Keratinocyte (primary cell): ENCODE data around the gene DOCK1. TPM values are rescaled to one million over a fixed set of nuclear protein-coding genes. Genes with fewer than 3 reads are reported as not detected.
A peak's percentile ranks its signal among the peaks of the same experiment; 100 is the strongest.

Experiments
- DNase-seq: peaks from one replicate; pipeline ENCODE4 v3.0.0-alpha.2; 2011; ENCODE audit warnings: low read depth, missing footprints, low spot score
- FAIRE-seq: peaks from 2 replicates; lab custom pipeline; 2011; peaks lifted over from hg19 to GRCh38; lab: Jason Lieb, UNC
- H2AFZ ChIP-seq: 2 replicates; pipeline ENCODE4 v1.6.0; 2012; ENCODE audit warnings: low read length, control low read depth, inconsistent platforms; ENCODE audit not compliant: control insufficient read depth
- H3K27ac ChIP-seq: 2 replicates; pipeline ENCODE4 v1.5.1; 2011; ENCODE audit warnings: low read length; ENCODE audit not compliant: control insufficient read depth, insufficient read depth
- H3K27me3 ChIP-seq: 3 replicates; pipeline ENCODE4 v1.6.0; 2011; ENCODE audit warnings: low read length; ENCODE audit not compliant: control insufficient read depth, insufficient read depth; ENCODE audit errors: extremely low read depth
- H3K36me3 ChIP-seq, 2 experiments: 2 replicates in 1 of 2; 3 replicates in 1 of 2; pipeline ENCODE4 v1.5.1; 2011; ENCODE audit warnings: low read length in 2 of 2, mild to moderate bottlenecking in 1 of 2; ENCODE audit not compliant: control insufficient read depth in 2 of 2, insufficient read depth in 2 of 2; ENCODE audit errors: extremely low read depth in 1 of 2
- H3K4me1 ChIP-seq: 3 replicates; pipeline ENCODE4 v1.5.1; 2011; ENCODE audit warnings: low read length; ENCODE audit not compliant: control insufficient read depth, insufficient read depth; ENCODE audit errors: extremely low read depth
- H3K4me2 ChIP-seq: 3 replicates; pipeline ENCODE4 v1.6.0; 2011; ENCODE audit warnings: low read depth, low read length; ENCODE audit not compliant: control insufficient read depth, insufficient read depth; ENCODE audit errors: extremely low read depth
- H3K4me3 ChIP-seq, 3 experiments: fragments of 200-600 bp in 1 of 3; sonication (generic) in 1 of 3; 2 replicates in 2 of 3; 3 replicates in 1 of 3; pipeline ENCODE4 v1.5.1; 2011 to 2016; ENCODE audit warnings: low read length in 3 of 3, mild to moderate bottlenecking in 3 of 3, control low read depth in 2 of 3, inconsistent platforms in 1 of 3, low read depth in 1 of 3, mixed read lengths in 1 of 3, mixed run types in 1 of 3, moderate library complexity in 1 of 3; ENCODE audit not compliant: control insufficient read depth in 2 of 3, insufficient read depth in 2 of 3; ENCODE audit errors: extremely low read depth in 1 of 3
- H3K79me2 ChIP-seq: 2 replicates; pipeline ENCODE4 v1.6.0; 2012; ENCODE audit warnings: low read length; ENCODE audit not compliant: control insufficient read depth, insufficient read depth
- H3K9ac ChIP-seq: 3 replicates; pipeline ENCODE4 v1.6.0; 2011; ENCODE audit warnings: low read length; ENCODE audit not compliant: control insufficient read depth, insufficient read depth; ENCODE audit errors: extremely low read depth
- H3K9me1 ChIP-seq: 3 replicates; pipeline ENCODE4 v1.6.0; 2011; ENCODE audit warnings: low read length; ENCODE audit not compliant: control insufficient read depth, insufficient read depth; ENCODE audit errors: extremely low read depth
- H3K9me3 ChIP-seq: 2 replicates; pipeline ENCODE4 v1.5.1; 2012; ENCODE audit warnings: low read depth, low read length; ENCODE audit not compliant: control insufficient read depth
- H4K20me1 ChIP-seq: 3 replicates; pipeline ENCODE4 v1.6.0; 2011; ENCODE audit warnings: low read length; ENCODE audit not compliant: control insufficient read depth, insufficient read depth; ENCODE audit errors: extremely low read depth
- EZH2 ChIP-seq: IDR thresholded peaks from one replicate; pipeline ENCODE4 v1.6.1; 2012; ENCODE audit warnings: inconsistent platforms, mild to moderate bottlenecking, low read length, moderate library complexity
- dilution Hi-C: fragments of 300-500 bp; cut with MboI; formaldehyde crosslinking; loops from one replicate; pipeline ENCODE4 v1.7.0; 2020; ENCODE audit warnings: low sequenced_read_pairs; ENCODE audit not compliant: extremely low pct_ligation_motif_present
- polyA plus RNA-seq, 5 experiments: library from polyadenylated mRNA; depleted of rRNA in 3 of 5; stranded (reverse) in 3 of 5; stranded (forward) in 1 of 5; unstranded in 1 of 5; fragments of >200 nt; gene quantifications; 1 replicate in 1 of 5; 2 replicates in 3 of 5; 3 replicates in 1 of 5; pipeline versions ENCODE4 v1.2.1 to v1.2.3, GENCODE V29; 2011 to 2012; ENCODE audit warnings: missing spikeins in 2 of 5, low read depth in 1 of 5, low replicate concordance in 1 of 5
- TF ChIP-seq, protein P1 (sequence below), 3 experiments: IDR thresholded peaks in 1 of 3; conservative IDR thresholded peaks in 1 of 3; optimal IDR thresholded peaks in 1 of 3; 2 replicates in 2 of 3; 3 replicates in 1 of 3; pipeline versions ENCODE3 to v1.5.1; 2011; ENCODE audit warnings: low read length in 3 of 3, mild to moderate bottlenecking in 3 of 3, moderate library complexity in 2 of 3, control low read depth in 1 of 3, inconsistent platforms in 1 of 3; ENCODE audit not compliant: insufficient read depth in 2 of 3; ENCODE audit errors: extremely low read depth in 1 of 3

Gene DOCK1
- polyA plus RNA-seq, 1 donor (not counting 4 experiments of a cell fraction or from before 2014, with no cell fraction given), result 15.7 TPM

- Histone ChIP-seq H2AFZ (no peak overlapping the region), H3K36me3 (peaks cover 0 to 7% of the 10 kb centered on the region in 2 experiments), H3K4me1 (peaks cover 34% of the 10 kb centered on the region), H3K79me2 (peaks cover 88% of the 10 kb centered on the region), H3K27me3 (no peaks in the 10 kb centered on the region), H3K4me3 (peak overlapping the region in 2 of 3 experiments; percentile 1 to 10), H3K9me3 (no peaks in the 10 kb centered on the region), H4K20me1 (peaks cover 9% of the 10 kb centered on the region), H3K9me1 (no peaks in the 10 kb centered on the region), H3K27ac (peak overlapping the region; percentile 45), H3K9ac (peak overlapping the region; percentile 55), H3K4me2 (peak overlapping the region; percentile 64)
- DNase-seq (no peak), FAIRE-seq (peak; percentile 76)
- TF ChIP-seq EZH2, result no peak
- TF ChIP-seq, protein P1, sequence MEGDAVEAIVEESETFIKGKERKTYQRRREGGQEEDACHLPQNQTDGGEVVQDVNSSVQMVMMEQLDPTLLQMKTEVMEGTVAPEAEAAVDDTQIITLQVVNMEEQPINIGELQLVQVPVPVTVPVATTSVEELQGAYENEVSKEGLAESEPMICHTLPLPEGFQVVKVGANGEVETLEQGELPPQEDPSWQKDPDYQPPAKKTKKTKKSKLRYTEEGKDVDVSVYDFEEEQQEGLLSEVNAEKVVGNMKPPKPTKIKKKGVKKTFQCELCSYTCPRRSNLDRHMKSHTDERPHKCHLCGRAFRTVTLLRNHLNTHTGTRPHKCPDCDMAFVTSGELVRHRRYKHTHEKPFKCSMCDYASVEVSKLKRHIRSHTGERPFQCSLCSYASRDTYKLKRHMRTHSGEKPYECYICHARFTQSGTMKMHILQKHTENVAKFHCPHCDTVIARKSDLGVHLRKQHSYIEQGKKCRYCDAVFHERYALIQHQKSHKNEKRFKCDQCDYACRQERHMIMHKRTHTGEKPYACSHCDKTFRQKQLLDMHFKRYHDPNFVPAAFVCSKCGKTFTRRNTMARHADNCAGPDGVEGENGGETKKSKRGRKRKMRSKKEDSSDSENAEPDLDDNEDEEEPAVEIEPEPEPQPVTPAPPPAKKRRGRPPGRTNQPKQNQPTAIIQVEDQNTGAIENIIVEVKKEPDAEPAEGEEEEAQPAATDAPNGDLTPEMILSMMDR (optimal IDR thresholded peaks at IDR 0.05 in 1 of 3, IDR thresholded peaks at IDR 0.05 in 1 of 3, conservative IDR thresholded peaks at IDR 0.05 in 1 of 3; ENCODE audit: extremely low read depth in 1 of 3, insufficient read depth in 2 of 3, low read length in 3 of 3), result no peak
- dilution Hi-C loops, result no loop called here
Observed at GRCh38 chr10:126910196-126910595, 5.0 kb downstream of the DOCK1 start.

DNA sequence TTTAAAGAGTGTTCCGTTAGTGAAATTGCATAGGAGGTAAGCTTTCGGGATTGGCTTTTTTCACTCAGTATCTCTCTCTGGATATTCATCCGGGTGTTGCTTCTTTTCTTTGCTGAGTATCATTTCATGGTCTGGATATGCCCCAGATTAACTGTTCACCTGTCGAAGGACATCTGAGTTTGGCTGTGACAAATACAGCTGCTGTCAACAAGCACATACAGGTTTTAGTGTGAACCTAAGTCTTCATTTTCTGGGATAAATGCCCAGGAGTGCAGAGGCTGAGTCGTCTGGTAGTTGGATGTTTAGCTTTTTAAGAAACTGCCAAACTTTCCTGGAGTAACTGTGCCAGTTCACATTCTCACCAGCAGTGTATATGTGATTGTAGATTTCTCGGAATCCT, 5.6 kb downstream of the DOCK1 start:
- dilution Hi-C loops, result no loop called here
- Histone ChIP-seq H3K27ac (peak overlapping the region; percentile 45), H3K9ac (peak overlapping the region; percentile 55), H3K4me1 (peaks cover 34% of the 10 kb centered on the region), H4K20me1 (peaks cover 9% of the 10 kb centered on the region), H3K4me2 (peak overlapping the region; percentile 64), H2AFZ (no peak overlapping the region), H3K4me3 (peak overlapping the region in 2 of 3 experiments; percentile 1 to 10), H3K27me3 (no peaks in the 10 kb centered on the region), H3K9me1 (no peaks in the 10 kb centered on the region), H3K79me2 (peaks cover 93% of the 10 kb centered on the region), H3K9me3 (no peaks in the 10 kb centered on the region), H3K36me3 (peaks cover 0 to 7% of the 10 kb centered on the region in 2 experiments)
- TF ChIP-seq, protein P1 (optimal IDR thresholded peaks at IDR 0.05 in 1 of 3, IDR thresholded peaks at IDR 0.05 in 1 of 3, conservative IDR thresholded peaks at IDR 0.05 in 1 of 3; ENCODE audit: extremely low read depth in 1 of 3, insufficient read depth in 2 of 3, low read length in 3 of 3), result no peak
- no peak for TF ChIP-seq EZH2
- DNase-seq, result no peak
- FAIRE-seq, result peak; percentile 84
